ENCODE data around the gene SMIM35. TPM values are rescaled to one million over a fixed set of nuclear protein-coding genes. Genes with fewer than 3 reads are reported as not detected.

Gene SMIM35
- total RNA-seq, 3 donors from 2014 or later: not detected

- Histone ChIP-seq H3K9me3 (no peaks in the 10 kb centered on the region), H3K27ac (no peak overlapping the region), H3K27me3 (no peaks in the 10 kb centered on the region), H3K36me3 (no peaks in the 10 kb centered on the region), H3K4me3 (no peak overlapping the region), H3K4me1 (no peaks in the 10 kb centered on the region)
- TF ChIP-seq POLR2A (IDR thresholded peaks at IDR 0.05) (no peak), CTCF (IDR thresholded peaks at IDR 0.05) (no peak), POLR2AphosphoS5 (IDR thresholded peaks at IDR 0.05) (no peak)
- DNase-seq (ENCODE audit: low spot score in 2 of 2): no peak
- intact Hi-C loops (cut with DNase I; ENCODE audit: low total_unique reads): no loop called here
These were observed 39.6 kb downstream of the SMIM35 start for GRCh38 chr11:118046964-118047700.

GRCh38 chr11:118046051-118046963, 40.5 kb downstream of the SMIM35 start:
- TF ChIP-seq CTCF (IDR thresholded peaks at IDR 0.05) (no peak), POLR2AphosphoS5 (IDR thresholded peaks at IDR 0.05) (no peak), POLR2A (IDR thresholded peaks at IDR 0.05) (no peak)
- H3K36me3 ChIP-seq: no peaks in the 10 kb centered on the region
- H3K4me3 ChIP-seq: no peak overlapping the region
- DNase-seq (ENCODE audit: low spot score in 2 of 2): no peak
- no peaks in the 10 kb centered on the region for H3K27me3 ChIP-seq
- H3K27ac ChIP-seq: peak overlapping the region in 1 of 2 donors; percentile 26
- H3K9me3 ChIP-seq: no peaks in the 10 kb centered on the region
- intact Hi-C loops (cut with DNase I; ENCODE audit: low total_unique reads): no loop called here
- no peaks in the 10 kb centered on the region for H3K4me1 ChIP-seq

GRCh38 chr11:118045191-118045590, 41.6 kb downstream of the SMIM35 start:
- no peak overlapping the region for H3K4me3 ChIP-seq
- TF ChIP-seq POLR2A (IDR thresholded peaks at IDR 0.05): no peak
- no peak for TF ChIP-seq POLR2AphosphoS5 (IDR thresholded peaks at IDR 0.05)
- no peak for TF ChIP-seq CTCF (IDR thresholded peaks at IDR 0.05)
- no peaks in the 10 kb centered on the region for H3K9me3 ChIP-seq
- intact Hi-C loops (cut with DNase I; ENCODE audit: low total_unique reads): no loop called here
- no peaks in the 10 kb centered on the region for H3K36me3 ChIP-seq
- H3K27ac ChIP-seq: peak overlapping the region in 1 of 2 donors; percentile 19
- H3K4me1 ChIP-seq: no peaks in the 10 kb centered on the region
- H3K27me3 ChIP-seq: no peaks in the 10 kb centered on the region
- DNase-seq (ENCODE audit: low spot score in 2 of 2): no peak

- H3K4me1 ChIP-seq: no peaks in the 10 kb centered on the region
- no peaks in the 10 kb centered on the region for H3K27me3 ChIP-seq
- no peak overlapping the region for H3K27ac ChIP-seq
- intact Hi-C loops (cut with DNase I; ENCODE audit: low total_unique reads): no loop called here
- no peak overlapping the region for H3K4me3 ChIP-seq
- TF ChIP-seq CTCF (IDR thresholded peaks at IDR 0.05) (no peak), POLR2AphosphoS5 (IDR thresholded peaks at IDR 0.05) (no peak), POLR2A (IDR thresholded peaks at IDR 0.05) (no peak)
- no peak for DNase-seq (ENCODE audit: low spot score in 2 of 2)
- H3K36me3 ChIP-seq: no peaks in the 10 kb centered on the region
- no peaks in the 10 kb centered on the region for H3K9me3 ChIP-seq
These were observed 44.0 kb downstream of the SMIM35 start for GRCh38 chr11:118042796-118043195.

GRCh38 chr11:118042141-118042540, 44.6 kb downstream of the SMIM35 start:
- intact Hi-C loops (cut with DNase I; ENCODE audit: low total_unique reads): no loop called here
- TF ChIP-seq POLR2A (IDR thresholded peaks at IDR 0.05) (no peak), CTCF (IDR thresholded peaks at IDR 0.05) (no peak), POLR2AphosphoS5 (IDR thresholded peaks at IDR 0.05) (no peak)
- H3K9me3 ChIP-seq: no peaks in the 10 kb centered on the region
- H3K4me1 ChIP-seq: no peaks in the 10 kb centered on the region
- no peaks in the 10 kb centered on the region for H3K27me3 ChIP-seq
- DNase-seq (ENCODE audit: low spot score in 2 of 2): no peak
- no peak overlapping the region for H3K27ac ChIP-seq
- H3K36me3 ChIP-seq: no peaks in the 10 kb centered on the region
- H3K4me3 ChIP-seq: no peak overlapping the region

All from breast epithelium (tissue), 4 donors.